K562 (cell line): Measurements from ENCODE around the gene ORAI3. TPM values are rescaled to one million over a fixed set of nuclear protein-coding genes. Genes with fewer than 3 reads are reported as not detected.

Experiments
- BCL6 ChIP-seq: fragments of 250-450 bp; sonication (Bioruptor Pico); IDR thresholded peaks from 2 replicates; pipeline ENCODE4 v1.4.0; 2020
- BCLAF1 ChIP-seq, 2 experiments: fragments of 450-650 bp in 1 of 2; IDR thresholded peaks; 2 replicates each; pipeline ENCODE4 v1.6.1; 2011 to 2017; ENCODE audit warnings: low read depth in 2 of 2, antibody characterized with exemption in 1 of 2, borderline replicate concordance in 1 of 2, low read length in 1 of 2, mild to moderate bottlenecking in 1 of 2, mixed read lengths in 1 of 2; ENCODE audit not compliant: control insufficient read depth in 1 of 2
- CBX8 ChIP-seq: fragments of 200-600 bp; sonication (generic); IDR thresholded peaks from 2 replicates; pipeline ENCODE4 v1.6.1; 2012; ENCODE audit warnings: borderline replicate concordance, mixed run types, low read depth, mild to moderate bottlenecking, moderate library complexity, mixed read lengths, low read length, control low read depth, inconsistent platforms; ENCODE audit not compliant: poor library complexity, severe bottlenecking; ENCODE audit errors: extremely low read depth
- CTBP1 ChIP-seq: fragments of 450-650 bp; IDR thresholded peaks from 2 replicates; pipeline ENCODE4 v1.6.1; 2016; ENCODE audit warnings: borderline replicate concordance
- FIP1L1 ChIP-seq: fragments of 200-400 bp; formaldehyde crosslinking; IDR thresholded peaks from 2 replicates; pipeline ENCODE4 v1.6.1; 2018; ENCODE audit warnings: mild to moderate bottlenecking, low read depth, low read length; ENCODE audit not compliant: poor library complexity, severe bottlenecking
- FOS ChIP-seq: IDR thresholded peaks from 3 replicates; pipeline ENCODE4 v1.6.1; 2011; ENCODE audit not compliant: insufficient read length; ENCODE audit errors: extremely low read depth
- GATAD2B ChIP-seq: fragments of 450-650 bp; IDR thresholded peaks from 2 replicates; pipeline ENCODE4 v1.6.1; 2017; ENCODE audit warnings: mild to moderate bottlenecking, borderline replicate concordance
- MCM3 ChIP-seq: fragments of 450-650 bp; IDR thresholded peaks from 2 replicates; pipeline ENCODE4 v1.6.1; 2016
- MXD1 ChIP-seq: fragments of 250-450 bp; sonication (Bioruptor Pico); IDR thresholded peaks from 2 replicates; pipeline ENCODE4 v1.8.0; 2021; ENCODE audit warnings: borderline replicate concordance, mild to moderate bottlenecking, moderate library complexity; ENCODE audit not compliant: poor library complexity, severe bottlenecking
- NCOA4 ChIP-seq: fragments of 450-650 bp; IDR thresholded peaks from 2 replicates; pipeline ENCODE4 v1.6.1; 2018; ENCODE audit warnings: mild to moderate bottlenecking; ENCODE audit not compliant: partially characterized antibody
- PHB2 ChIP-seq: fragments of 450-650 bp; IDR thresholded peaks from 2 replicates; pipeline ENCODE4 v1.6.1; 2017; ENCODE audit warnings: low read depth
- PREB ChIP-seq: sonication (generic); formaldehyde crosslinking; IDR thresholded peaks from 2 replicates; pipeline ENCODE4 v1.8.1; 2023; ENCODE audit warnings: mild to moderate bottlenecking, missing genetic modification reagents
- PTBP1 ChIP-seq: fragments of 200-400 bp; formaldehyde crosslinking; IDR thresholded peaks from 2 replicates; pipeline ENCODE4 v1.6.1; 2017; ENCODE audit warnings: low read depth, low read length
- PTTG1 ChIP-seq: fragments of 450-650 bp; IDR thresholded peaks from 2 replicates; pipeline ENCODE4 v1.6.1; 2016; ENCODE audit warnings: low read depth, mild to moderate bottlenecking, missing genetic modification characterization, missing compliant biosample characterization
- RBM14 ChIP-seq: fragments of 200-400 bp; formaldehyde crosslinking; IDR thresholded peaks from 2 replicates; pipeline ENCODE4 v1.6.1; 2018; ENCODE audit warnings: low read depth, mild to moderate bottlenecking, low read length, moderate library complexity, borderline replicate concordance; ENCODE audit not compliant: insufficient read depth
- SAFB ChIP-seq: fragments of 200-400 bp; formaldehyde crosslinking; IDR thresholded peaks from 2 replicates; pipeline ENCODE4 v1.6.1; 2017; ENCODE audit warnings: low read depth, low read length, borderline replicate concordance
- SP2 ChIP-seq: IDR thresholded peaks from 2 replicates; pipeline ENCODE4 v1.6.1; 2011; ENCODE audit warnings: mild to moderate bottlenecking, low read depth, low read length, moderate library complexity; ENCODE audit not compliant: poor library complexity, severe bottlenecking; ENCODE audit errors: extremely low read depth
- SRSF1 ChIP-seq: fragments of 200-400 bp; formaldehyde crosslinking; IDR thresholded peaks from 2 replicates; pipeline ENCODE4 v1.6.1; 2017; ENCODE audit warnings: mild to moderate bottlenecking, low read depth, low read length, moderate library complexity
- SRSF9 ChIP-seq: fragments of 200-400 bp; formaldehyde crosslinking; IDR thresholded peaks from 2 replicates; pipeline ENCODE4 v1.6.1; 2017; ENCODE audit warnings: low read depth, low read length, borderline replicate concordance
- TAL1 ChIP-seq: fragments of 450-650 bp; IDR thresholded peaks from 2 replicates; pipeline ENCODE4 v1.6.1; 2016; ENCODE audit warnings: mild to moderate bottlenecking
- ZNF12 ChIP-seq: sonication (generic); formaldehyde crosslinking; IDR thresholded peaks from 2 replicates; pipeline ENCODE4 v1.4.0; 2020; ENCODE audit warnings: mild to moderate bottlenecking, missing genetic modification reagents
- ZNF3 ChIP-seq: fragments of 250-450 bp; sonication (Bioruptor Pico); IDR thresholded peaks from 2 replicates; pipeline ENCODE4 v1.5.0; 2021; ENCODE audit warnings: mild to moderate bottlenecking, moderate library complexity
- ZNF354B ChIP-seq: fragments of 250-450 bp; sonication (Bioruptor Pico); IDR thresholded peaks from 2 replicates; pipeline ENCODE4 v1.4.0; 2020
- ZNF551 ChIP-seq: fragments of 250-450 bp; sonication (Bioruptor Pico); IDR thresholded peaks from 2 replicates; pipeline ENCODE4 v1.5.0; 2021; ENCODE audit warnings: mild to moderate bottlenecking, moderate library complexity
- ZNF785 ChIP-seq: fragments of 250-450 bp; sonication (Bioruptor Pico); IDR thresholded peaks from 2 replicates; pipeline ENCODE4 v1.4.0; 2020; ENCODE audit warnings: mild to moderate bottlenecking
- polyA plus RNA-seq, 8 experiments: library from polyadenylated mRNA; depleted of rRNA in 4 of 8; stranded (reverse) in 5 of 8; unstranded in 3 of 8; fragments of >200 nt; fragmentation: Nextera tagmentation in 2 of 8; fragmentation: Illumina TruSeq in 1 of 8; extraction: Ambion mirVana in 2 of 8; extraction: Trizol in 1 of 8; gene quantifications; 2 replicates each; pipeline versions ENCODE4 v1.2.1 to v1.2.3, GENCODE V29; 2011 to 2014; ENCODE audit warnings: inconsistent platforms in 1 of 8, missing spikeins in 1 of 8
- total RNA-seq, 7 experiments: library from RNA; depleted of rRNA in 6 of 7; stranded (reverse); fragments of >200 nt in 6 of 7; fragmentation: Illumina TruSeq in 2 of 7; extraction: Trizol in 2 of 7; gene quantifications; 2 replicates each; pipeline versions ENCODE4 v1.2.1 to v1.2.3, GENCODE V29; 2011 to 2021; ENCODE audit warnings: low replicate concordance in 1 of 7

The ORAI3 gene
- total and polyA plus RNA-seq, 9 of the 15 experiments (the other 6 are each of a cell fraction or from before 2014, with no cell fraction given), result 4.9 to 23.3 (median 14.1) TPM

- TF ChIP-seq ZNF3 (CRISPR knock-in tag), result no peak
- TF ChIP-seq BCLAF1 (IDR thresholded peaks at IDR 0.05; ENCODE audit: borderline replicate concordance in 1 of 2, control insufficient read depth in 1 of 2, low read depth in 2 of 2, low read length in 1 of 2), result no peak
- no peak for TF ChIP-seq NCOA4
- peak; percentile 75 for TF ChIP-seq FIP1L1
- no peak for TF ChIP-seq PTBP1
- no peak for TF ChIP-seq ZNF785 (CRISPR knock-in tag)
- TF ChIP-seq SAFB, result no peak
- no peak for TF ChIP-seq CBX8
- TF ChIP-seq PTTG1 (tag), result no peak
- no peak for TF ChIP-seq PREB (CRISPR knock-in tag)
- TF ChIP-seq CTBP1, result peak; percentile 50; the same call in 1 of the 2 replicates
- no peak for TF ChIP-seq SRSF1
- TF ChIP-seq FOS, result no peak
- no peak for TF ChIP-seq TAL1
- no peak for TF ChIP-seq ZNF354B
- TF ChIP-seq SRSF9, result no peak
- no peak for TF ChIP-seq ZNF551
- TF ChIP-seq ZNF12, result no peak
- no peak for TF ChIP-seq RBM14
- no peak for TF ChIP-seq SP2
- no peak for TF ChIP-seq BCL6 (CRISPR knock-in tag)
- no peak for TF ChIP-seq MCM3
- no peak for TF ChIP-seq MXD1 (CRISPR knock-in tag)
- TF ChIP-seq GATAD2B, result no peak
- no peak for TF ChIP-seq PHB2
Observed at GRCh38 chr16:30984669-30985400, 36.0 kb downstream of the ORAI3 start, which contains the start of gene HSD3B7 (continued).
